Astrocyte (in vitro differentiated cells and primary cell): ENCODE results near the gene FAM135A.

Experiments used
- CTCF ChIP-seq: IDR thresholded peaks from 2 replicates; pipeline ENCODE4 v1.5.1; 2011; ENCODE audit warnings: low read depth, mild to moderate bottlenecking, inconsistent platforms, low read length, moderate library complexity; ENCODE audit not compliant: insufficient read depth
- EZH2 ChIP-seq: IDR thresholded peaks from 2 replicates; pipeline ENCODE4 v1.6.1; 2012; ENCODE audit warnings: mild to moderate bottlenecking, low read length, inconsistent platforms; ENCODE audit not compliant: insufficient read depth

- no peak for TF ChIP-seq EZH2
- no peak for TF ChIP-seq CTCF
These were observed 18.6 kb upstream of the FAM135A start for GRCh38 chr6:70394518-70395300.
